HL-60/S4 treated with phorbol 12-myristate 13-acetate at 8.2 ng/mL for 4 days and 3 days (cell line): Measurements from ENCODE around the gene GSDMA.

Source experiments
- in situ Hi-C: fragments of 300-500 bp; cut with MboI; formaldehyde crosslinking; loops from 2 replicates; pipeline ENCODE4 v1.15.0; 2022; ENCODE audit warnings: low sequenced_read_pairs

The GSDMA gene, protein sequence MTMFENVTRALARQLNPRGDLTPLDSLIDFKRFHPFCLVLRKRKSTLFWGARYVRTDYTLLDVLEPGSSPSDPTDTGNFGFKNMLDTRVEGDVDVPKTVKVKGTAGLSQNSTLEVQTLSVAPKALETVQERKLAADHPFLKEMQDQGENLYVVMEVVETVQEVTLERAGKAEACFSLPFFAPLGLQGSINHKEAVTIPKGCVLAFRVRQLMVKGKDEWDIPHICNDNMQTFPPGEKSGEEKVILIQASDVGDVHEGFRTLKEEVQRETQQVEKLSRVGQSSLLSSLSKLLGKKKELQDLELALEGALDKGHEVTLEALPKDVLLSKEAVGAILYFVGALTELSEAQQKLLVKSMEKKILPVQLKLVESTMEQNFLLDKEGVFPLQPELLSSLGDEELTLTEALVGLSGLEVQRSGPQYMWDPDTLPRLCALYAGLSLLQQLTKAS

DNA sequence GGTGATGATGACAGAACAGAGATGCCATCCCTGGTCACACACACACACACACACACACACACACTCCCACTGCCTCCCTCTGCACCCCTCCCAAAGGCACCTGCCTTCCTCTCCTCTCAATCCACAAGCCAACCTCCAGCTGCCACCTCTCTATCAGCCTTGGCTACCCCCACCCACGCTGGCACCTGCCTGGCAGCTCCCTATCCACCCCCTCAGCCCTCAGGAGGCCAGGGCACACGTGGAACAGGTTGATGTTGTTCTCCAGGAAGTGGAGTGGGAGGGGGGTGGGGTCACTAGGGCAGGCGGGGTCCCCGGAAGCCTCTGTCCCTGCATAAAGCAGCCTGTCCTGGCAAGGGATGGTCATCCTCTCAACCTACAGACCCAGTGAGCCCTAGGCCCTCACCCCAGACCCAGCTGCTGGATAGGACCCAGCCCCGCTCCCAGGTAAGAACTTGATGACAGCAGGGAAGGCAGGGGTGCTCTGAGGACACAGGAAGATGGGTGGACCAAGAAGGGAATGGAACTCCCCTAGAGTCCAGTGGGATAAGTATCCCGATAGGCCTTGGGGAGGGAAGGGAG lies at the start of gene GSDMA:
Gene GSDMA (plus strand): TSS at position 363 of the 579 bp plus-strand sequence. CDS start 2,684 bp downstream, outside the sequence.
- in situ Hi-C loops: no loop called here

DNA sequence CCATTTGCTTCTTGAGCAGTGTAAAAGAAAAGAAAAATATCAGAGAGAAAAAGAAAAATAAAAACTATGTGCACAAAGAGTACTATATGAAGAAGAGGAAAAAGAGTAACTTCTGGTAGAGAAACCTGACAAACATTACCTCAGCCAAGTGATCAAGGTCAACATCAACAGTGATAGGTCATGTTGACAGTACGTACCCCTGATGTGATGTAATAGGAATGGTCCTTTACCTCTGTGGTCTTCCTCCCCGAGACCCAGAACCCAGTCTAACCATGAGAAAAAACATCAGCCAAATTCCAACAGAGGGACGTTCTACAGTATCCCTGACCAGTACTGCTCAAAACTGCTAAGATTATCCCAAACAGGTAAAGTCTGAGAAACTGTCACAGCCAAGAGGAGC lies 48.8 kb upstream of the GSDMA start:
- in situ Hi-C loops: no loop called here

DNA sequence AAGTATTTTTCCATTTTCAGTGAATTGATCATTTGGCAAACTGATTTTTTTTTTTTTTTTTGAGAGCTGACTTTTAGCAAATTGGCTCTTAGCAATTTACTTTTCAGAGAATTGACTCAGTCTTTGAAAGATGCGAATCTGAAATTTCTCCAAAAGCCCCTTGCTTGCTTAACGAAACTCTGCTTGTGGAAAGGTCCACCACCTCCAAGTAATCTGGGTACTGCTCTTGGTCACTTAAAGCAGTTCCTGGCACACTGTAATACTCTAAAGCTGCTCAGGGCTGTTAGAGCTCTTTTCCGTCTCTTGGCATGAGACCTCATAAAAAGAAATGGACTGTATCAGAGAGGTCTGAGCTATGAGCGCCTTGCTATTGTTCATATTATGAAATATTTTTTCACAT lies 47.2 kb upstream of the GSDMA start:
- in situ Hi-C loops: no loop called here

DNA sequence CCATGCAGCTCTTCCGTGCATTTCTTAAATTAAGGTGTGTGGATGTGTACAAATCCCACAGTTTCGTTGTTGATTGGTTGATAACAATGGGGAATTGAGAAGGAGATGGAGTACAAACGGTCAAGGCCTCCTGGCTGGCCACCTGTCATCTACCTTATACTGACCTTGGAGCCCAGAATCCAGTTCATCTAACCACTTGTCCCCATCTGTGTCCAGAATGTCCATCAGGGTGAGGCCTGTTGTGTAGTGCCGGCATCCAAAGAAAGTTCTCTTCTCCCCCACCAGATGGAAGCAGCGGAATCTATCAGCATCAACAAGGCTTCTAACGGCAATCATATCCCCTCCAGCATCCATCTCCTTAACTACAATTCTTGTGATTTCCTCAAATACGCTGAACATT lies 45.9 kb upstream of the GSDMA start:
- in situ Hi-C loops: no loop called here

DNA sequence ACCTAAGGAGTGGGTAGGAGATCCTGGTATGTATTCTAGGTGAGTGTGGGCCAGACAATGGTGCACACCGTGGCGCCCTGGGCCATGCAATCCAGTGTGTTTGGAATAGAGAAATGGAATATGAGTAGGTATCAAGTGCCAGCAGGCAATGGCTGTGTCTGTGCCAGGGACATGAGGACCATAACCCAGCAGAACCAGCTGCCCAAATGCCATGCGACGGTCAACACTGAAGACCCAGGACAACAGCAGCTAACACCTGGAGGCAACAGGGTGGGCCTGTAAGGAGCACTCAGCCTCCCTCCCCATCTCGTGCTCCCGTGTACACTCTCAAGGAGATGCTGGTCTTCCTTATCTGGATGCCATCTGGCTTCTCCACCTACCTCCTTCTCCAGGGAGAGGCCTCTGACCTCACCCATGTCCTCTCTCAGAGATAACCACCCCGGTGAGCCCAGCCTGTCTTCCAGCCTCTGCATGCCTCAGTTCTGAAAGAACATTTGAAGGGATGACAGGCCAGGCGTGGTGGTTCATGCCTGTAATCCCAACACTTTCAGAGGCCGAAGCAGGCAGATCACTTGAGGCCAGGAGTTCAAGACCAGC lies 43.6 kb upstream of the GSDMA start:
- in situ Hi-C loops: no loop called here

DNA sequence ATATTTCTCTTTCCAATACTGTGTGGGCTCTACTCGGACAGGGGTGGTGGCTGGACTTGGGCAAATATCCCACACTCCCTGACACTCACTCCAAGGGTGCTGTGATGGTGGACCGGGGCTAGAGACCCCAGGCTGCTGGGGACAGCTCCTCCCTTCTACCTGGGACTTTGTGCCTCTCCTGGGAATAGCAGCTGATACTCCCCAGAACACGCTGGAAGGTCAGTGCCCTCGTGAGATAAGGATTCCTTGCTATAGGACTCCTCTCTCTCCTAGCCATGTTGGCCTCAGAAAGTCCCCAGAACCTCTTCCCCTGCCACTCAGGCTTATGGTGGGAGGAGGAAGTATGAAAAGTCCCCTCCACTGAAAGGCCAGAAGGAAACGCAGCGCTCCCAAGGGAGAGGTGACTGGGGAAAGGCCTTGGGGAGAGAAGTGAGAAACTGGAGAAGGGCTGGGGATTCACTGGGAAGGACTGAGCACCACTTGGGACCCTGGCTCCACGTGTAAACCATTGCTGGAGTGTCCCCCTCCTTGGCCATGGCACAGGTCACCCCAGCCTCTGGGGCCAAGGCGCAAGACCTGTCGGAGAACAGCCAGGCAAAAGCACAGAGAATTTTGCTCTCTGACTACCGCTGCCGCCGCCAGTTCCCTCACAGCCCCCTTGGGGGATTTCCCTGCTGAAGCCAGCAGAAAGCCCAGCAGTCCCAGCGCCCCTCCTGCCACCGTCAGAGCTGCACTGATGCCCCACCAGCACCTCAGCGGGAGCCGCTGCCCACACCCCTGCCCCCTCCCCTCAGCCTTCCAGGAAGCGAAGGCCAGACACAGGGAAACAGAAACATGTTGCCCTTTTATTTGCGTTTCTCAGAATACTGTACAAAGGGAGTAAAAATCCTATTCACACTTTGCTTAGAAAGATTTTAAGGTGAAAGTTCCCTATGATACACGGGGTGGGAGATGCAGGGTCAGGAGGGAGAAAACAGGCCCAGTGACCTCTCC lies 42.3 kb upstream of the GSDMA start:
- in situ Hi-C loops: no loop called here

DNA sequence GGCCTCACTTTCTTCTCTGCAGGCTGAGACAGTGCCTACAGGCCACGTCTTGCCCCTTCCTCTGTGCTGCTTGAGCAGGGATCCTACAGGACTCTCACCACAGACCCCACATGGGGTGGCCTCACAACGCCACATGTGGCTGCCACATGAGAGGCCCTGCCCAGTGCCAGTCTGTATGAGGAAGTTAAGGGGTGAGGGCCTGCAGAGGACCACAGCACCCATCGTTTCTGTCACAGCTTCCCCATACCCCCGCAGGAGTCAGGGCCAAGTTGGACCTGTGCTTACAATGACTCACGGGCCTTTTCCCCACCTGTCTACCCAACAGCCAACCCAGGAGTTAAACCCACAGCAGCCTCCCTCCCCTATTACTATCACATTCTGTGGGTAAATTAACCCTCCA lies 41.5 kb upstream of the GSDMA start:
- in situ Hi-C loops: no loop called here

DNA sequence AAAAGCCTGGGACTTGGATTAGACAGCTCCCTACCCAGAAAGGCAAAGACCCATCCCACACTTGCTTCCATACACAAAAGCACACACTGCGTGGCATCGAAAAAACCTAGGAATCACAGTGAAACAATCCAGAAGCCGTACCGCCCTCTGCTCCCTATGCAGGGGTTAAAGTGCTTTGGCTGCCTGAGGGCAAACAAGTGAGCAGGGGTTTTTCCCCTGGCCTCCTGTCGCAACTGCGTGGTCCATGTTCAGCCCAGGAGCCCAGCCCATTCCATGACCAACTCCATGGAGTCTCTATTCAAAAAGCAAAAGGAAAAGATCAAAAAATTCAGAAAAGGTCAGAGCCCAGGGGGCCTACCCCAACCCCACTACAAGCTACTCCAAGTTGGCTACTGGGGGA lies 40.8 kb upstream of the GSDMA start:
- in situ Hi-C loops: no loop called here

DNA sequence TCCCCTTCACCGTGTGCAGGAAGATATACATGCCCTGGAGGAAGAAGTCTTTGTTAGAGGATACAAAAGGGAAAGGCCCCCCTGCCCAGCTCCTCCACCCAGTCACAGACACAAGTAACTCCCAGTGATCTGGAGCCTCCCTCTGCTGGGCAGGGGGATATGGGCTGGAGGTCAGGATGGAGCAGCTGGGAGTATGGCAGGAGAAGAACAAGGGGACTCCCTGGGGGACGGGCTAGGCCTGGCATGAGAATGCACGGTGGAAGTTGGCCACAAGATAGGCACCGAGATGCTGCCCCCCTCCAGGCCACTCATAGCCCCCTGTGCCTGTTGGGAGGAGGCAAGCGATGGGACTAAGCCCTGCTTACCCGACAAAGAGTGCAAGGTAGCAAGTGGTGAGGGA lies 39.6 kb upstream of the GSDMA start:
- in situ Hi-C loops: no loop called here

DNA sequence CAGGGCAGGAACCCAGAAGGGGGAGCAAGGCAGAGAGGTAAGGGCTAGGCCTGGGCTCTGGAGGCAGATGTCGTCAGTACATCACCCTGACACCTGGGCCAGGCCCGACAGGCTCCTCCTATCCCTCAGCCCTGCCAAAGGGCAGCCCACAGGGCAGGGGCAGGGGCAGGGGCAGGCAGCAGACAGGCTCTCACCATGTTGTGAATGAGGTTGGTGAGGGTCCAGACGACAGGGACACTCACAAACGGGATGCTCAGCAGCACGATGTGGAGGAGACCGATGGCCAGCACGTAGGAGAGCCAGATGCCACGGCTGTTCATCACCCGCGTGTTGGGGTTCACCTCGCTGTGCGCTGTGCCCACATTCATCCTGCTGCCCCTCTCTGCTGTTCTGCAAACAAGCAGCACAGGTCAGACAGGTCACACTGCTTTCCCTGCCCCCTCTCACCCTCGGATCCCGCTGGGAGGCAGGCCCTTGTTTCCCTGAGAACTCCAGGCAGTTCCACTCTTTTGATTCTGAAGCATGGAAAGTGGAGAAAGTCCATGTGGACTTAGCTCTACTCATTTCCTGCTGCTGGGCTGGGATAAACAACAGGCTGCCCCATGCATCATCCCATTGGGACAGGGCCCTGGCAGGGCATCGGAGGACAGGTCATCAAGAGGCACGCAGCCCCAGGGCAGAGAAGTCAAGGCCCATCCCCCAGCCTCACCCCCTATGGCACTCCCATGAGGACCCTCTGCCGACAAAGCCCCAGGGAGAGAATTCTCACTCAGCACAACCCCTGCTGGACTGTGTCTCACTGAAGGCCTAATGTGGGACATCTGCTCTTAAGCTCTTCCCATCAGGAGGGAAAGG lies 38.7 kb upstream of the GSDMA start:
- in situ Hi-C loops: no loop called here

DNA sequence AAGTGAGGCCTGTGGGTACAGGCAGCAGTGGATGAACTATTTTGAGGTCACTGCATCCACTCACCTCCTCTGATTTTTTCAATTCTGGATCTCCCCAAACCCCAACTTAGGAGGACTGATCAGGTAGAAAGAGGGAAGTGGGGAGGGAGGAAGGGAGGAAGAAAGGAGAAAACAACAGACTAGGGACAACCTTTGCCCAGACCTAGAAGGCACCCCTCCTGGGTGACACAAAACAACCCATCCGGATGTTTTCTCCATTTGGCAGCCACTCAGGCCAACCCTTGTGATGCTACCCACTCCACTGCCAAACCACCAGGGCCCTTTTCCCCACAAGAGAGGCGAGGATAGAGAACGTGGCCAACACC lies 38.1 kb upstream of the GSDMA start:
- in situ Hi-C loops: no loop called here

DNA sequence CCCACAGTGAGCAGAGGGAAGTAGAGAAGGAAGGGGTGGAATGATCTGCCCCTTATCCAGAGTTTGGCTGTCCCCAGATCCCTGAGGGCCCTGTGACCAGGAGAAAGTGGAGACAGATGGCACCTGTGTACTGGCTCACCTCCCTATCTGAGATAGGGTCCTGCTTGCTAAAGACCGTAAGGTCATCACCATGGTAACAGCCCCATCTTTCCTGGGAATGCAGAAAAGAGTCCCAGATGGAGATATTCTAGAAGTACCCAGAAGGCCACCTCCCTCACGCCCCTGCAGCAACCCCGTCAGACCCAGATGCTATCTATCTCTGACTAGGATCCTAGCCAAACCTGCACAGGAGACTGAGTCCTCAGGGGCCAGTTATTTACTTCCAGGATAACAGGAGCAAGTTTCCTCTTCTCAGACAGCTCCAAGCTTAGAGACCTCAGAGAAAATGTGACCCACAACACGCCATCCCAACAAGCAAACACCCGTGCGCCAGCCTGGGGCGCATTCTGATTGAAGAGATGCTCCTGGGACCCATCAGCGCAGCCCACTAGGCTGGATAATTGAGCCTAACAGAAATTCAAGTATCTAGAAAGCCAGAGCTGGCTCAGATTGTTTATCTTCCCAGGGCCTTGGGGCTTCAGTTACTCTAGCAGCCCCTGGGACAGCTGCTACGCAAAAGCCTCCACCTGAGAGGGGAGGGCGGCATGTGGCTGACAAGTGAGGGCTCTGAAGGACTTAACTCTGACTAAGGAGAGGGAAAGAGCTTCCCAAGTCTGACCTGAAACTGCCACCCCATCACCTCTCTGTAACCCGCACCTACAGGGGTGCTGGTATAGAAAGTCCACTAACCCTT lies 37.3 kb upstream of the GSDMA start:
- in situ Hi-C loops: no loop called here

DNA sequence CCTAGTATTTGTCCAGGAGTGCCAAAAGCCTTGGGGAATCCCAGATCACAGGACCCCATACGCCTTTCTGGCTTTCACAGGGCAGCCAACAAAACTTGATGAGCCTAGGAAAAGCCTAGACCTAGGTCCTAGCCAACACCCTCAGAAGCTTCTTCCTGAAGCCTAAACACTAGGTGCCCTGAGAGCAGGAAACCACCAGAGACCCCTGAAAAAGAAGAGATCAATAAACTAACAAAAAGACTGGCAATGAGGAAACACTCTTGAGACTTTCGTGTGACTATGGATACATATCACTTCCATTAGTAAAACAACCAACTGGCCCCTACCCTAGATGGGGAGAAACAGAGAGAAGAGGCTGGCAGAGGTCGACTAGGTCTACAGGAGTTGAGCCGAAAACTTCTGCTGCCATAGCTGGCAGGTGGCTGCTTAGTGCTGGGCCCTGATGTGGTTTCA lies 36.6 kb upstream of the GSDMA start:
- in situ Hi-C loops: no loop called here

DNA sequence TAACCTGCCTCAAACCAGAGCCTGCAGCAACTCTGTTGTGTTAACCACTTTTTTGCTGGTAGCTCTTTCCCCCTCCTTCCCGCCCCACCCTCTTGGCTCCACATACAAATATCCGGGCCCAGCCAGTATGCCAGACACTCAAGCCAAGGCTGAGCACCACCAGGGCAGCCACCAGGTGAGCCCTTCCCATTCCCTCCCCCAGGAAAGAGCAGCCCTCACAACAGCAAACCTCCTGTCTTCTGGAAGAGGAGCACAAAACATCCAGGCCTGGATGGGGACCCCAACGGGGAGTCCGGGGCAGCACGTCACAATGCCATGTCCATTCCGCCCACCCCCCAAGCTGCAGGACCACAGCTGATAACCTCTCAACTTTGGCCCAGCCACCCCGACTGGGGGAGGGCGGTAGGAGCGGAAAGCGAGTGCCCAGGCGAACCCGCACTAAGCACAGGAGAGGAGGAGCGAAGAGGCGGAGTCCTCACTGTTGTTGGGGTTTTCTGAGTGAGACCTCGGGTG lies 36.2 kb upstream of the GSDMA start:
- in situ Hi-C loops: no loop called here

DNA sequence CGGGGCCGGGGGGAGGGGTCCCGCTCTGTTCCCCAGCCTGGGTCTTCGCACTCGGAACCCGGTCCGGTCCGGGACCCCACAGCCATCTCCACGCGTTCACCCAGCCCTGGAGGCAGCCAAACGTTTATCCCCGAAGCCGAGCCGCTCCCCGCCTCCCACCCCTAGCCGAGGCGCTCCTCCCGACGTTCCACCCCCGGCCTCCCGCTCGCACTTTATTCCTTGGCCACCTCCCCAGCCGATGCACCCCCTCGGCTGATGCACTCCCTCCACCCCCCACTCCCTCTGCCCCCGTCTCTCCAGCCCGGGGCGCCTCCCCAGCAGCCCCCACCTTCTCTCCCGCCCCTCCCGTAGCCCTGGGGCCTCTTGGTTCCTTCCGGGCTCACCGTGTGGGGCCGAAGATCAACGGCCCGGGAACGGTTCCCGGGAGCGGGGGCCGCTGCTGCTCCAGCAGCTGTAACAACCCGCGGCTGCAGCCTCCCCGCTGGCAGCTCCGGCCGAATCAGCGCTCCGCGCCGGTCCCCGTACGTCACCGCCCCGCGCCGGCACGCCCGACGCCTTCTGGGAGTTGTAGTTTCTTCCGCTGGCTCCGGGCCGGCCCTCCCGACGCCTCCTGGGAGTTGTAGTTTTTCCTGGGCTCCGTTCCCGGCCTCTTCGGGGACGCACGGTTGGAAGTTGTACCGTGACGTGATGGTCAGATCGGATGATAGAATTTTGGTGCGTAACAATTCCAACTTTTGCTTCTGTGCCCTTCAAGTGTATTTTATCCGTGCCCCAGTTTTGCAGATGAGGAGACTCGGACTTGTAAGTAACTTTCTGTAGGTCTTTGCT lies 35.5 kb upstream of the GSDMA start, which contains the start of the genes LRRC3C and ORMDL3:
Gene LRRC3C (plus strand): TSS at position 632 of the 828 bp plus-strand sequence. CDS start 13,792 bp downstream, outside the sequence.
Gene ORMDL3 (minus strand): TSS at position 501 of the 828 bp plus-strand sequence. CDS start 3,398 bp downstream, outside the sequence.
- in situ Hi-C loops: no loop called here

DNA sequence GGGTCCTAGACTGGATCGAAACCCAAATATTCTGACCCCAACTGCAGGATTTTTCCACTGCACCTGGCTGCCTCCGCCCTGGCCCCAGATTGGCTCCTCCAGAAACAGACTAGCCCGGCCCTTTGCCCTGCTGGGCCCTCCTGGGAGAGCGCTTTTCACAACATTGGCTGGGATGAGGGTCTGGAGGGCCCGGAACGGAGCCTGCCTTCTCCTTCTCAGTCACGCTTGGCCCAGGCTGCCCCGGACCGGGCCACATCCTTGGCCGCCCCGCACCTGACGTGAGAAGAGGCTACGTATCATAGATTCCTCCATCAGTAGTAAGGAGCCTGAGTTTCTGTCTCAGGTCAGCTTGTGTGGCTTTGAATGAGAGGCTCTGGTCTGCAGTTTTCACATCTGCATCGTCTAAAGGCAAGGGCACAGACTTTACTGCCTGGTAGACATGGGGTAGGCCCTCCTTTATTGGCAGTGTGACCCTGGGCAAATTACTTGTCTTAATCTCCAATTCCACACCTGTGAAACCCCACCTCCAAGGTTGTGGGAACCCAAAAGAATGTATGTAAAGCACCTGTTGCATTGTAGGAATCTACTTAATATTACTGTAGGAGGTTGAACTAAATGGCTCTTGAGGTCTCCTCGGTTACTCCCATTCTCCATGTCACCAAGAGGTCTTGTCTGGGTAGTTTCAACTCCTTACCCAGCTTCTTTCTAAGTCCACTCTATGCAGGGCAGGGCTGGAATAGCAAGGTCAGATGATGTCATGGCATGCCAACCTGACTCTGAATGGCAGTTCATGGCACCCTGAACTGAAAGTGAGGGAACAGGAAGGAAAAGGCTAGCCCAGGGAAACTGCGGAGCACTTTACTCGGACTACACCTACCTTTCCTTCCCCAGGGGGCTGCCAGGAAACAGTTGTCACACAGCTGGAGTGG lies 34.6 kb upstream of the GSDMA start:
- in situ Hi-C loops: no loop called here
